Neural crest cell (in vitro differentiated cells): Measurements from ENCODE around the gene DOCK11. TPM values are rescaled to one million over a fixed set of nuclear protein-coding genes. Genes with fewer than 3 reads are reported as not detected.
"Not testable (repeated sequence)": the region's sequence is repeated elsewhere in the genome, so short reads cannot be mapped to it uniquely, and the experiment has no call there.

Experiments used
- DNase-seq: peaks from one replicate; pipeline ENCODE4 v3.0.0; 2021; ENCODE audit warnings: low read depth, mixed read lengths, low spot score
- H3K27ac Mint-ChIP-seq: one replicate; pipeline ENCODE4 v1.8.0; 2021; ENCODE audit warnings: mild to moderate bottlenecking, mixed read lengths; ENCODE audit not compliant: unreplicated experiment
- H3K27me3 Mint-ChIP-seq: 2 replicates; pipeline ENCODE4 v1.8.0; 2021; ENCODE audit warnings: low read depth, mild to moderate bottlenecking, mixed read lengths
- H3K36me3 Mint-ChIP-seq: 2 replicates; pipeline ENCODE4 v1.8.0; 2021; ENCODE audit warnings: low read depth, mild to moderate bottlenecking, mixed read lengths
- H3K4me1 Mint-ChIP-seq: 2 replicates; pipeline ENCODE4 v1.8.0; 2021; ENCODE audit warnings: mixed read lengths
- H3K4me3 Mint-ChIP-seq: one replicate; pipeline ENCODE4 v1.8.0; 2021; ENCODE audit warnings: mild to moderate bottlenecking, mixed read lengths
- H3K9me3 Mint-ChIP-seq: 2 replicates; pipeline ENCODE4 v1.8.0; 2021; ENCODE audit warnings: mixed read lengths
- CTCF ChIP-seq: fragments of 200-600 bp; sonication (generic); conservative IDR thresholded peaks from 2 replicates; pipeline ENCODE4 v1.5.0; 2021; ENCODE audit warnings: antibody characterized with exemption, mild to moderate bottlenecking
- total RNA-seq: library from RNA; stranded (reverse); gene quantifications from 2 replicates; pipeline ENCODE4 v1.2.1, GENCODE V29; 2021

Gene DOCK11
- total RNA-seq, 1 donor from 2014 or later = 14.6 TPM

GRCh38 chrX:118484216-118484903 lies 11.3 kb upstream of the DOCK11 start:
- DNase-seq = no peak
- TF ChIP-seq CTCF = no peak
- Mint-ChIP-seq H3K36me3 (no peaks in the 10 kb centered on the region), H3K27me3 (no peaks in the 10 kb centered on the region), H3K27ac (no peak overlapping the region), H3K4me3 (no peak overlapping the region), H3K4me1 (no peaks in the 10 kb centered on the region), H3K9me3 (no peaks in the 10 kb centered on the region)

DNA sequence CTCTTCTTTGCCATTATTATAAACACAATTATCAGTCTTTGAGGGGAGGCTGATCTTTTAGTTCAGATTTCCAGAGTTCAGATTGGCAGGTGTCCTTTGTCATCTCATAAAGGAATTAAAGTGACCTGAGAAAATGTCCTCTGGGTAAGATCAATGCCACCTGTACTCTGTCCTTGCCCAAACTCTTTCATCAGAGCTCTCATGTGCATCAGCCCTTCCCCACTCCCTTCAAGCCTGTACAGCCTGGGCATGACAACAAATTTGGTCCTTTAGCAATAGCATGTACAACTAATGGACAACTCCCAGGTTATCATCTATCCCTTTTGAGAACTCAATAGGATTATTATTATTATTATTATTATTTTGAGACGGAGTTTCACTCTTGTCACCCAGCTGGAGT lies 8.9 kb upstream of the DOCK11 start:
- H3K27ac Mint-ChIP-seq, H3K27me3 Mint-ChIP-seq, H3K36me3 Mint-ChIP-seq, H3K4me1 Mint-ChIP-seq, DNase-seq, H3K9me3 Mint-ChIP-seq, H3K4me3 Mint-ChIP-seq: not testable (repeated sequence)

GRCh38 chrX:118493016-118493415 lies 2.6 kb upstream of the DOCK11 start:
- DNase-seq = no peak
- no peaks in the 10 kb centered on the region for H3K36me3 Mint-ChIP-seq
- peaks cover 17% of the 10 kb centered on the region for H3K4me1 Mint-ChIP-seq
- no peak overlapping the region for H3K4me3 Mint-ChIP-seq
- peaks cover 3% of the 10 kb centered on the region for H3K27me3 Mint-ChIP-seq
- H3K27ac Mint-ChIP-seq = no peak overlapping the region
- TF ChIP-seq CTCF = no peak
- H3K9me3 Mint-ChIP-seq = peaks cover 4% of the 10 kb centered on the region

DNA sequence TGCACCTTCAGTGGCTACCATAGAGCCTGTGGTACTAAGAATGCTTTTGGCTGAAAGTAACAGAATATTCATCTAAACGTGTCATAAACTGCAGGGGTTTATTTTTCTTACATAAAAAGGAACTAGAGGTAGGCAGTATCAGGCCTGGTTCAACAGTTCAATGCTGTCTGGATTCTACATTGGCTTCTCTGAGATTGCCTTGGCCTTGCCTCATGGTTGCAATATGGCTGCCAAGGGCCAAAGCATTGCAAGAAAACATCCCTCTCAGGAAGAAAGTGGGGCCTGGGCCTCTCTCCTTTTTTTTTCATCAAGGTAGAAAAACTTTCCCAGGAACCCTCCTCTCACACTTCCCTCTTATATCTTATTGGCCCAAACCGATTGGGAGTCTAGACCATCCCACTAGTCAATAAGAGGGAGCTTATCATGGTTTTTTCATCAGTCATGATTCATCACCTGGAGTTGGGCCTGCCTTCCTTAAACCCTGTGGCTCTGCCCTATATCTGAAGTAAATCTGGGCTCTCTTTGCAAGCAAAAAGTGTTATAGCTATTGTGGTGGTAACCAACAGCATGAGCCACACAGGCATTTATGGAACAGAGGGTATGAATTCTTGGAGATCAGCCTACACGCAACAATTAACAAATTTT lies 1.8 kb upstream of the DOCK11 start:
- Mint-ChIP-seq H3K4me1 (peaks cover 18% of the 10 kb centered on the region), H3K27me3 (peaks cover 3% of the 10 kb centered on the region), H3K36me3 (no peaks in the 10 kb centered on the region), H3K27ac (no peak overlapping the region), H3K4me3 (no peak overlapping the region), H3K9me3 (peaks cover 4% of the 10 kb centered on the region)
- DNase-seq = no peak
- no peak for TF ChIP-seq CTCF

GRCh38 chrX:118495958-118496762 lies 545 bp downstream of the DOCK11 start:
- Mint-ChIP-seq H3K36me3 (no peaks in the 10 kb centered on the region), H3K27ac (peak overlapping the region; percentile 19), H3K4me3 (peak overlapping the region; percentile 90), H3K9me3 (peaks cover under 1% of the 10 kb centered on the region), H3K4me1 (peaks cover 27% of the 10 kb centered on the region), H3K27me3 (peaks cover 3% of the 10 kb centered on the region)
- peak; percentile 4 for DNase-seq
- TF ChIP-seq CTCF = no peak

DNA sequence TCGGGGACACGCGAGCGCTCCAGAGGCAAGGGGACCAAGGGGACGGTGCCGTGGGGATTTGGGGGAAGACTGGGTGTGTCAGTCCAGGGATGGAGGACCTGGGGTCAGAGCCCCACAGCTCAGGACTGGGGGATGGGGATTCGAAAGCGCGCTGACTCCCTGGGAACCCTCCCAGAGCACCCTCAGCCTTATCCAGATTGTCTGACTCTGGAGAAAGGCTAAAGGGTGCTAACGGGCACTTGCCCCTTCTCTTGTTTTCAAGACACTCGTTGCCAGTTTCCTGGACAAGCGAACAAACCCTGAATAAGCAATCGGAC lies 1.1 kb downstream of the DOCK11 start:
- H3K27ac Mint-ChIP-seq = peak overlapping the region; percentile 19
- H3K27me3 Mint-ChIP-seq = peaks cover 3% of the 10 kb centered on the region
- no peaks in the 10 kb centered on the region for H3K9me3 Mint-ChIP-seq
- H3K36me3 Mint-ChIP-seq = no peaks in the 10 kb centered on the region
- peak overlapping the region; percentile 90 for H3K4me3 Mint-ChIP-seq
- no peak for DNase-seq
- no peak for TF ChIP-seq CTCF
- peaks cover 27% of the 10 kb centered on the region for H3K4me1 Mint-ChIP-seq
